Spleen (tissue), 7 donors: ENCODE data around the gene PTMA.
A peak's percentile ranks its signal among the peaks of the same experiment; 100 is the strongest.

ENCODE experiments used
- CTCF ChIP-seq, 11 experiments: fragments of 200-600 bp in 7 of 11; fragments of 450-650 bp in 4 of 11; sonication (generic) in 4 of 11; IDR thresholded peaks in 8 of 11; conservative IDR thresholded peaks in 3 of 11; 1 replicate in 7 of 11; 2 replicates in 4 of 11; pipeline versions ENCODE4 v1.4.0 to v1.8.0; 2016 to 2021; ENCODE audit warnings: antibody characterized with exemption in 11 of 11, inconsistent platforms in 4 of 11, mild to moderate bottlenecking in 1 of 11
- POLR2A ChIP-seq, 3 donors: fragments of 450-650 bp; IDR thresholded peaks; one replicate each; pipeline ENCODE4 v1.5.1; 2017; ENCODE audit warnings: antibody characterized with exemption in 3 of 3, mild to moderate bottlenecking in 1 of 3
- POLR2AphosphoS5 ChIP-seq, 3 donors: sonication (generic); formaldehyde crosslinking; IDR thresholded peaks; one replicate each; pipeline ENCODE4 v1.5.1; 2017; ENCODE audit warnings: antibody characterized with exemption in 3 of 3
- donor health status: DM: no; HTN: no; CAD: no; lungs with moderate emphysema.
- donor health status: DM: no; HTN: no; CAD: no.
- donor health status: DM: no; HTN: no; CAD: no.

GRCh38 chr2:231714639-231715498 lies 6.5 kb downstream of the PTMA start:
- TF ChIP-seq CTCF (IDR thresholded peaks at IDR 0.05 in 8 of 11, conservative IDR thresholded peaks at IDR 0.05 in 3 of 11) (peak; percentile 75 to 93 (median 88)), POLR2A (IDR thresholded peaks at IDR 0.05) (no peak), POLR2AphosphoS5 (IDR thresholded peaks at IDR 0.05) (no peak)
